SK-MEL-5 (cell line): ENCODE data around the gene VANGL2. TPM values are rescaled to one million over a fixed set of nuclear protein-coding genes. Genes with fewer than 3 reads are reported as not detected.
A peak's percentile ranks its signal among the peaks of the same experiment; 100 is the strongest.

Experiments used
- DNase-seq: peaks from one replicate; pipeline ENCODE4 v3.0.0-alpha.2; 2016; ENCODE audit warnings: low read depth, low spot score
- in situ Hi-C: cut with HindIII; loops from 2 replicates; pipeline ENCODE4 v1.10.0; 2016; ENCODE audit warnings: low sequenced_read_pairs, high pct_unique_total_duplicates, low pct_unique_long_range_greater_than_20kb
- total RNA-seq: library from RNA; depleted of rRNA; stranded (reverse); fragments of >200 nt; shearing (Covaris generic); gene quantifications from 2 replicates; pipeline ENCODE4 v1.2.3, GENCODE V29; 2014

VANGL2 gene
- total RNA-seq, 1 experiment from 2014 or later = 1.8 TPM

DNA sequence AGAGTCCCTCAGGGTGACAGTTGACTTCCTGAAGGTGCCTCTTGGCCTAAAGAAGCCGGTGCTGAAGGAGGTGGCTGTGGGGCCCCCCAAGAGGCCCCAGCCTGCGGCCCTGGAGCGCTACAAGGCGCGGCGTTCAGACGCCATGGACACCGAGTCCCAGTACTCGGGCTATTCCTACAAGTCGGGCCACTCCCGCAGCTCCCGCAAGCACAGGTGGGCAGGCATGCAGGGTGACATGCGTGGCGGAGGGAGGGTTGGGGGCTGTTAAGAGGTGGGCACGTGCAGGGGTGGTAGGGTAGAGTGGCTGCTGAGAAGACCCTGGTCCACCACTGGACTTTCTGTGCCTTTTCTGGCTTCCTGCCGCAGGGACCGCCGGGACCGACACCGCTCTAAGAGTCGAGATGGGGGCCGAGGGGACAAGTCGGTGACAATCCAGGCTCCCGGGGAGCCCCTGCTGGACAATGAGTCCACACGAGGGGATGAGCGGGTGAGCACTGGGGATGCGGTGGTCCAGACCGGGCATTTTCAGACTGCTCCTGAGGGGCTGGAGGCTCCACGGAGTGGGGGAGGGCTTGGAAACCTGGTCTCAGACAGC is 15.4 kb downstream of the VANGL2 start:
- in situ Hi-C loops = no loop called here
- no peak for DNase-seq

DNA sequence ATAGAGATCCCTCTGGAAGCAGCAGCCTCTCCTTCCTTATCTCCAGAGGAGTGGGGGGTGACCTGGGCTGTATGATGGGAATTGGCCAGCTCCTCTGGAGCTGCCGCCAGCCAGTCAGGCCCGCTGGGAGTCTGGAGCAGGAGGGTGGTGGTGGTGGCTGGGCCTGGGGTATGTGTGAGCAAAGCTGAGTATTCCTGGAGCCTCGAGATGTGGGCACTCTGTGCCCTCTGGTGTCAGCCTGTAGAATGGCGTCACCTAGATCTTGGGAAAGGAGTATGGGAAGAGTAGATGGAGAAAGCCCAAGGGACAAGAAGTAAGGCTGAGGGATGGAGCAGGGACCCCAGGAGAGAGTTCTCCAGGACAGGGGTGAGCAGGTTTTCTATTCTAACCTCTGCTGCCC is 16.0 kb downstream of the VANGL2 start:
- peak; percentile 73 for DNase-seq
- in situ Hi-C loops = no loop called here

DNA sequence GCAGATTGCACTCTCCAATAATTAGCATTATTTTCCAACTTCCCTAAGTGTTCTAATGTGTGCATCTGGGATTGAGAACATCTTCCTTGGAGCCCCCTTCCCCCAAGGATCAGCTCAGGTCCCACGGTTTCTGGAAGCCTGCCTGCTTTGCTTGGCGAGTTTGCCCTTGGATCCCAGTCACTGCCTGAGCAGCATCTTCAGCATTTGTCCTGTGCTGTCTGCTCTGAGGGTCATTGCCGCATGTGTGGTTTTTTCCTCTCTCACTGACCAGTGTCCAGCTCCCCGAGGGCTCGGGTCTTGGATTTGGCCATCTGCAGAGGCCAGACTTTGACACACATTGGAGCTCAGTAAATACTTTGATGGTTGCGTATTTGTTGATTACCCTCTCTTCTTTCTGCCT is 18.1 kb downstream of the VANGL2 start:
- in situ Hi-C loops = no loop called here

DNA sequence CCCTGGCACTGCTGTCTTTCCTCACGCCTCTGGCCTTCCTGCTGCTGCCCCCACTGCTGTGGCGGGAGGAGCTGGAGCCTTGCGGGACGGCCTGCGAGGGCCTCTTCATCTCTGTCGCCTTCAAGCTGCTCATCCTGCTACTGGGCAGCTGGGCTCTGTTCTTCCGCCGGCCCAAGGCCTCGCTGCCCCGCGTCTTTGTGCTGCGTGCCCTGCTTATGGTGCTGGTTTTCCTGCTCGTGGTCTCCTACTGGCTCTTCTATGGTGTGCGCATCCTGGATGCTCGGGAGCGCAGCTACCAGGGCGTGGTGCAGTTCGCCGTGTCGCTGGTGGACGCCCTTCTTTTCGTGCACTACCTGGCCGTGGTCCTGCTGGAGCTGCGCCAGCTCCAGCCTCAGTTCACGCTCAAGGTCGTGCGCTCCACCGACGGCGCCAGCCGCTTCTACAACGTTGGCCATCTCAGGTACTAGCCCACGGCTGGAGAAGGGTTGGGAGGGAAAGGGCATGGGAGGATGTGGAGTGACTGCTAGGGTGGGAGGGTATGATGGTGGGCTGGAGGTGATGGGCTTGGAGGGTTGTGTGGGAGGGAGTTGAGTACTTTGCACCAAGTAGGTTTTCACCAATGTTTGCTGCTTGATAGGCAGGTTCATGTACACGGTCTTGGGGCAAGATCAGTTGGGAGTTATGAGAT is 18.9 kb downstream of the VANGL2 start:
- in situ Hi-C loops = no loop called here
- no peak for DNase-seq

More for the DNA sequence above, 18.1 kb downstream of the VANGL2 start:
- no peak for DNase-seq

GRCh38 chr1:160419838-160420169 is 19.4 kb downstream of the VANGL2 start:
- in situ Hi-C loops = no loop called here
- DNase-seq = no peak

DNA sequence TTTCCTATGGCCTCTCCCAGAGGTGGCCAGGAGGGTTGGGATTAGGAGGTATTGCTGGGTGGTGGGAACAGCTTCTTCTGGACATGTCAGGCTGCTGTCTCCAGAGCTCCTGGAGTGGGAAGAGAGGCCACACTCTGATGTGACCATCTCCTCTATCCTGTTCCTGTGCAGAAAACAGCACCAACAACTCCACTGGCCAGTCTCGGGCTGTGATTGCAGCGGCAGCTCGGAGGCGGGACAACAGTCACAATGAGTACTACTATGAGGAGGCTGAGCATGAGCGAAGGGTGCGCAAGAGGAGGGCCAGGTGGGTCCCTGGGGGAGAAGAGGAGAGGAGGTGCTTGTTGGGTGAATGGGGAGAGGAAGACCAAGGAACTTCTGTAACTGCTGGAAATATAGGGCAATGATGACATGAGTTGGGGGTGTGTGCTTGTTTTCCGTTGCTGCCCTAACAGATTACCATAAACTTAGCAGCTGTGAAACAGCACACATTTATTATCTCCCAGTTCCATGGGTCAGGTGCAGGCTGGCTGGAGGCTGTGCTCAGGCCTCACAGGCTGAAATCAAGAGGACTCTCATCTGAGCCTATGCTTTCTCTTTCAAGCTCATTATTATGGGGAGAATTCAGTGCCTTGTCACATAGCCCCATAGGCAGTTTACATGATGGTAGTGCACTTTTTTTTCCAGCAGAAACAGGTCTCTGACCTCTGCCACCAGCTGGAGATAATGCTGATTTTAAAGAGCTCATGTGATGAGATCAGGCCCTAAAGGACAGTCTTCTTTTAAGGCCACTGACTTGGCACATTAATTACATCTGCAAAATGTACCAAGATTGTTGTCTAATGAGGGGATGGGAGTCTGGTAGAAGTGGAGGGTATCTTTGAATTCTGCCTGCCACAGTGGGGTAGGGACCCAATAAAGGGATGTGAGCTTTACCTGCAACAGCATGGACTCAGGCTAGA is 20.8 kb downstream of the VANGL2 start:
- no peak for DNase-seq
- in situ Hi-C loops = no loop called here

DNA sequence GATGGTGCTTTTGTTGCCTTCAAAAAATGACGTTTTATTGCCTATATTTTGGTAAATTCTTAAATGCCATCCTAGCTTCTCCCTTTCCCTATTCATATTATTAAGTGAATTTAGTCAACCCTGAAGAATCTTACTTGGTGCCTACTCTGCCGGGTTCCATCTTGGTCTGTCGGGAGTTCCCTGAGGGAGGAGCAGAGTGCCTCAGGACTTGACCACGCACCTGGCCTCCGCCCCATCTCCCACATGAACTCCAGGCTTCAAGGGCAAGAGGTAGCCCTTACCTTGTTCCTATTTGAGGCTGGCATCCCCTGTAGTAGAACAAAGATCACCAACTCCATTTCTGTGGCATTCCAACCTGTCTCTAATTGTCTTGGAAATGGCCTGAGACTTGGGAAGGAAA is 21.5 kb downstream of the VANGL2 start:
- DNase-seq = no peak
- in situ Hi-C loops = no loop called here

DNA sequence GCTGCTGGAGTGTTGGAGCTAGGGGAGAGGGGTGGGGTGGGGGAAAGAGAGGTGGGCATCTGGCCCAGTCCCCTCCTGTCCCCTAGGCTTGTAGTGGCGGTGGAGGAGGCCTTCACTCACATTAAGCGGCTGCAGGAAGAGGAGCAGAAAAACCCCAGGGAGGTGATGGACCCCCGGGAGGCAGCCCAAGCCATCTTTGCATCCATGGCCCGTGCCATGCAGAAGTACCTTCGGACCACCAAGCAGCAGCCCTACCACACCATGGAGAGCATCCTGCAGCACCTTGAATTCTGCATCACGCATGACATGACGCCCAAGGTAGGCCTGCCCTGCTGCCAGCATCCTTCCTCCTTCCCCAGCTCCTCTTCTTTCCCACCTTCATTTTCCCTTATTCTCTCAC is 23.6 kb downstream of the VANGL2 start:
- in situ Hi-C loops = no loop called here
- no peak for DNase-seq

DNA sequence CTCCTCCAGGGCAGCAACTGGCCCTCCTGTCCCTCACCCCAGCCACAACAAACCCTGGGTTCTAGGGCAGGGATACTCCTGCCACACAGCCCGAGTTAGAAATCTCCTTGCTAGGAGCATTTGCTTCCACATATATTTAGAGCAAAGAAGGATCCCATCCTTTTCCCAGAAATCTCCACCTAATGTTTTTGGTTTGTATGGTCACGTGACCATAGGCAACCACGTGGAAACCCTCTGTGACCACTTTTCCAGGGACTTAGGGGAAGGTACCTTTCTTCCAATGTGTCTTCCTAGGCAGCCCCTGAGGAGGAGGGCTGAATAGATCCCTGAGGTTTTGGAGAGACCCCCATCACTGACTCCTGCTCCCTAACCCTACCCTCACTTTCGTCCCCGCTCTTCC is 25.5 kb downstream of the VANGL2 start:
- in situ Hi-C loops = no loop called here

DNA sequence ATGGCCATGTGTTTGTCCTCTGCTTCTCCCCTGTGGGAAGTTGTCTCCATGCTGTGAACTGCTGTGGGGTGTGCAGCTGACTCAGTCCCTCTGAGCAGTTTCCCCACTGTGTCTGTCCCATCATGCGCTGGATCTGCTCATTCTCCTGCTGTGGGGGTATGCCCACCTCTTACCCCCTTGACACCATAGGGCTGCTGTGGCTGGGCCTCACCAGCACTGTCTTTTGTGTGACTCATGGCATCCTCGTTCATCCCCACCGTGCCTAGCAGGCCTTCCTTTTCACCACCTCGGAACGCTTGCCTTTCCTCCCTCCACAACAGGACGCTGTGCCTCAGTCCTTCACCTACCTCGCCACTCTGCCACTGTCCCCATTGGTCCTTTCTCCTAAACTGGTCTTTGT is 27.3 kb downstream of the VANGL2 start:
- DNase-seq = no peak
- in situ Hi-C loops = no loop called here

More for the DNA sequence above, 25.5 kb downstream of the VANGL2 start:
- DNase-seq = no peak

GRCh38 chr1:160428053-160428452 is 27.7 kb downstream of the VANGL2 start:
- in situ Hi-C loops = no loop called here
- DNase-seq = no peak

- peak; percentile 66 for DNase-seq
- in situ Hi-C loops = no loop called here
Observed at GRCh38 chr1:160428655-160429054, 28.3 kb downstream of the VANGL2 start.

DNA sequence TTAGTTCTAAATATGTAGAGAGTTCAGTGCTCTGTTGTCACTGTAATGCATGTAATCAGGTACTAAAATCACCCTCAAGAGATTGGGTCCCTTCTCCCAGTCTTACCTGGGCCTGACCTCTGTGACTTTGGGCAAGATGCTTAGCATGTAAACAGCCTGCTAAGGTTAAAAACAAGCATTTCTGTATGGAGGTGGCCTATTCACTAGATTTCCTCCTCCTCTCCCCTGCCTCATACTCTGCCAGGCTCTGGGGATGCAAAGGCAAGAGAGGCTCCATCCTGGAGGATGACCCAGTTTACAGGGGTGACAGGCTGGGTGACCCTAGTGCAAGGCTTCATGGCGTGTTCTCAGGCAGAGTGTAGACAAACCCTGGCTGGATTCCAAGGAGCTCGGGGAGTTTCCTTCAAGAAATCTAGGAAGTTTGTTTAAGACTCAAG is 28.8 kb downstream of the VANGL2 start:
- no peak for DNase-seq
- in situ Hi-C loops = no loop called here

- in situ Hi-C loops = no loop called here
- DNase-seq = no peak
Observed at GRCh38 chr1:160429702-160430535, 29.6 kb downstream of the VANGL2 start.

DNA sequence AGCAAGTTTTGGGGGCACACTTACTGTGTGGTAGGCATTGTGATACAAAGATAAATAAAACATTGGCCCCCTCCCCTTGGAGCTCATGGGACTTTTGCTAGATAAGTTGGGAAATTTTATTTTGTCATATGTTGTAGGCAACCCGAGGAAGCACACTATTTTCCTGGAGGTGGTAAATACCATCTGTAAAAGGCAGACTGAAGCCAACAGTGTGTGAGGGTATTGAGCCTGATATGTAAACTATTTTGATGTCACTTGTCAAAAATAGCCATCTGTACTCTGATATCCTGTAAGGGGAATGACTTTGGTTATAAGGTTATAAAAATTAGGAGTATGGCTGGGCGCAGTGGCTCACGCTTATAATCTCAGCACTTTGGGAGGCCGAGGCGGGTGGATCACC is 30.6 kb downstream of the VANGL2 start:
- in situ Hi-C loops = no loop called here
- no peak for DNase-seq

DNA sequence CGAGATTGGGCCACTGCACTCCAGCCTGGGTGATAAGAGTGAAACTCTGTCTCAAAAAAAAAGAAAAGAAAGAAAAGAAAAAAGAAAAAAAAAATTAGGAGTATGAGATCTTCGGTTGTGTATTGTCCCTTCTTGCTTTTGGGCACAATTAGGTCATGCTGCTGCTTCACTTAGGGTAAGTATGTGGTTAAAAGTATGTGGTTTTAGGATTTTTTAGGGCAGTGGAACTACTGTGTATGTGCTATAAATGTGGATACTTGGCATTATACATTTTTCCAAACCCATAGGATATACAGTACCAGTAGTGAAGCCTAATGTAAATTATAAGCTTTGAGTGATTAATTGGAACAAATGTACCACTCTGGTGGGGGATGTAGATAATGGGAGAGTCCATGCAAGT is 31.2 kb downstream of the VANGL2 start:
- in situ Hi-C loops = no loop called here
- no peak for DNase-seq

- in situ Hi-C loops = no loop called here
Observed at GRCh38 chr1:160432371-160432786, 32.0 kb downstream of the VANGL2 start.

GRCh38 chr1:160436966-160437365 is 36.6 kb downstream of the VANGL2 start:
- no peak for DNase-seq
- in situ Hi-C loops = no loop called here

More at GRCh38 chr1:160432371-160432786, 32.0 kb downstream of the VANGL2 start:
- DNase-seq = no peak
